ENCODE results near the gene SMAD7.

GRCh38 chr18:48901145-48902022 lies 49.4 kb downstream of the SMAD7 start:
- no peak for TF ChIP-seq POLR2A (IDR thresholded peaks at IDR 0.05)
- TF ChIP-seq, protein P1, sequence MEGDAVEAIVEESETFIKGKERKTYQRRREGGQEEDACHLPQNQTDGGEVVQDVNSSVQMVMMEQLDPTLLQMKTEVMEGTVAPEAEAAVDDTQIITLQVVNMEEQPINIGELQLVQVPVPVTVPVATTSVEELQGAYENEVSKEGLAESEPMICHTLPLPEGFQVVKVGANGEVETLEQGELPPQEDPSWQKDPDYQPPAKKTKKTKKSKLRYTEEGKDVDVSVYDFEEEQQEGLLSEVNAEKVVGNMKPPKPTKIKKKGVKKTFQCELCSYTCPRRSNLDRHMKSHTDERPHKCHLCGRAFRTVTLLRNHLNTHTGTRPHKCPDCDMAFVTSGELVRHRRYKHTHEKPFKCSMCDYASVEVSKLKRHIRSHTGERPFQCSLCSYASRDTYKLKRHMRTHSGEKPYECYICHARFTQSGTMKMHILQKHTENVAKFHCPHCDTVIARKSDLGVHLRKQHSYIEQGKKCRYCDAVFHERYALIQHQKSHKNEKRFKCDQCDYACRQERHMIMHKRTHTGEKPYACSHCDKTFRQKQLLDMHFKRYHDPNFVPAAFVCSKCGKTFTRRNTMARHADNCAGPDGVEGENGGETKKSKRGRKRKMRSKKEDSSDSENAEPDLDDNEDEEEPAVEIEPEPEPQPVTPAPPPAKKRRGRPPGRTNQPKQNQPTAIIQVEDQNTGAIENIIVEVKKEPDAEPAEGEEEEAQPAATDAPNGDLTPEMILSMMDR (IDR thresholded peaks at IDR 0.05 in 4 of 5, conservative IDR thresholded peaks at IDR 0.05 in 1 of 5): no peak

Data from gastrocnemius medialis (tissue), 4 donors.